ENCODE measurements around the gene IP6K3. TPM values are rescaled to one million over a fixed set of nuclear protein-coding genes. Genes with fewer than 3 reads are reported as not detected.

Gene IP6K3
- total RNA-seq, 2 donors from 2014 or later: 2.5 to 3.1 TPM

DNA sequence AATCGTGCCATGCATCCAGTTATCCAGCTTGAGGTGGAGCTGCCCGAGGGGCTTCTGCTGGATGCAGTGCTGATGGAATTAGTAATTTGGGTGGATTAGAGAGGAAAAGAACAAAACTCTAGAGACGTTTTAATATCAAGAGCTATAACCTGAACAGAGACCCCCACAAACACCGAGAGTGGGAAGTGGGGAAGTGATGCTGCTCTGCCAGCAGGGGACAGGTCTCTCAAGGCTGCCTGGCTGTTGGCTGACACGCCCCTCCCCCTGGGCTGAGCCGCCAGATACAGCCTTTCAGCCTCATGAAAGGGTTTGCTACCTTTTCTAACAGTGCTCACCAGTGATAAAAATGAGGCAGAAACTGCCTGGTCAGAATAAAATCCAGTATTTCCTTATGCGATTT, 32.6 kb upstream of the IP6K3 start:
- no peak for DNase-seq (ENCODE audit: low spot score)
- Histone ChIP-seq H3K4me1 (replicated peaks) (no peaks in the 10 kb centered on the region), H3K9me3 (no peaks in the 10 kb centered on the region), H3K36me3 (peaks cover 33 to 71% of the 10 kb centered on the region in 2 donors), H3K27me3 (replicated peaks; ENCODE audit: insufficient read depth) (no peaks in the 10 kb centered on the region), H3K27ac (no peak overlapping the region), H3K4me3 (no peak overlapping the region)
- WGBS: 84% methylated on average over 7 of the region's 7 CpGs
- intact Hi-C loops (cut with DNase I): no loop called here
- no peak for TF ChIP-seq POLR2A (IDR thresholded peaks at IDR 0.05)
- no peak for TF ChIP-seq POLR2AphosphoS5 (IDR thresholded peaks at IDR 0.05)
- TF ChIP-seq, protein P1, sequence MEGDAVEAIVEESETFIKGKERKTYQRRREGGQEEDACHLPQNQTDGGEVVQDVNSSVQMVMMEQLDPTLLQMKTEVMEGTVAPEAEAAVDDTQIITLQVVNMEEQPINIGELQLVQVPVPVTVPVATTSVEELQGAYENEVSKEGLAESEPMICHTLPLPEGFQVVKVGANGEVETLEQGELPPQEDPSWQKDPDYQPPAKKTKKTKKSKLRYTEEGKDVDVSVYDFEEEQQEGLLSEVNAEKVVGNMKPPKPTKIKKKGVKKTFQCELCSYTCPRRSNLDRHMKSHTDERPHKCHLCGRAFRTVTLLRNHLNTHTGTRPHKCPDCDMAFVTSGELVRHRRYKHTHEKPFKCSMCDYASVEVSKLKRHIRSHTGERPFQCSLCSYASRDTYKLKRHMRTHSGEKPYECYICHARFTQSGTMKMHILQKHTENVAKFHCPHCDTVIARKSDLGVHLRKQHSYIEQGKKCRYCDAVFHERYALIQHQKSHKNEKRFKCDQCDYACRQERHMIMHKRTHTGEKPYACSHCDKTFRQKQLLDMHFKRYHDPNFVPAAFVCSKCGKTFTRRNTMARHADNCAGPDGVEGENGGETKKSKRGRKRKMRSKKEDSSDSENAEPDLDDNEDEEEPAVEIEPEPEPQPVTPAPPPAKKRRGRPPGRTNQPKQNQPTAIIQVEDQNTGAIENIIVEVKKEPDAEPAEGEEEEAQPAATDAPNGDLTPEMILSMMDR (IDR thresholded peaks at IDR 0.05): no peak

DNA sequence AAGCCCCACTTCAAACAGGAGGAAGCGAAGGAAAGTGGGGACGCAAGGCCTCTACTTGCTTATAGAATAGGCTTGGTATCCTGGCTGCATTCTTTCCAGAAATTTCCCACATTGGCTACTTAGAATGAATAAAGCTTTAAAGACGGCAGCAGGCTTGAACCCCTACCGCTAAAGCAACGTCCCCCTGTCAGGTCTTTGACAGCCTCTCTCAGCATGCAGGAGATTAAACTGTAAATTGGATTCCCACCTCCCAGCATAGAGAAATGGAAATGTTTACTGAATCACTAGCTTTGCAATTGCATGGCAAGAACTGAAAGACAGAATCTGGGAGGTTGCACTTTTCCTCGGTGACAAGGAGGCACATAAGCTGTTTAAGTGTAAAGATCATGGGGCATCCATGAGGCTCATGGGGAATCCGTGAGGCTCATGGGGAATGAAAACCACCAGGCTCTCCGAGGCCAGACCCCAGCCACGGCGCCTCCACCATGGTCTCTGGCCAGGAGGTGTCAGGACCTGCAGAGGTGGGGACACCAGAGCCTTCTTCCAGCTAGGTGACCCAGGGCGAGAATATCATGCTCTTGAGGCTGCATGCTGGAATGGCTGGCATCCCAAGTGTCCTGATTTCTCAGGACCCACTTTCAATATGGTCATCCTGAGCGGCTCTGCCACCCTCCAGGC, 31.9 kb upstream of the IP6K3 start:
- TF ChIP-seq POLR2A (IDR thresholded peaks at IDR 0.05) (no peak), POLR2AphosphoS5 (IDR thresholded peaks at IDR 0.05) (no peak)
- TF ChIP-seq, protein P1 (IDR thresholded peaks at IDR 0.05): no peak
- WGBS: 90% methylated on average over 12 of the region's 12 CpGs
- Histone ChIP-seq H3K27ac (no peak overlapping the region), H3K4me3 (no peak overlapping the region), H3K4me1 (replicated peaks) (no peaks in the 10 kb centered on the region), H3K27me3 (replicated peaks; ENCODE audit: insufficient read depth) (no peaks in the 10 kb centered on the region), H3K9me3 (no peaks in the 10 kb centered on the region), H3K36me3 (peaks cover 33 to 68% of the 10 kb centered on the region in 2 donors)
- intact Hi-C loops (cut with DNase I): no loop called here
- no peak for DNase-seq (ENCODE audit: low spot score)

DNA sequence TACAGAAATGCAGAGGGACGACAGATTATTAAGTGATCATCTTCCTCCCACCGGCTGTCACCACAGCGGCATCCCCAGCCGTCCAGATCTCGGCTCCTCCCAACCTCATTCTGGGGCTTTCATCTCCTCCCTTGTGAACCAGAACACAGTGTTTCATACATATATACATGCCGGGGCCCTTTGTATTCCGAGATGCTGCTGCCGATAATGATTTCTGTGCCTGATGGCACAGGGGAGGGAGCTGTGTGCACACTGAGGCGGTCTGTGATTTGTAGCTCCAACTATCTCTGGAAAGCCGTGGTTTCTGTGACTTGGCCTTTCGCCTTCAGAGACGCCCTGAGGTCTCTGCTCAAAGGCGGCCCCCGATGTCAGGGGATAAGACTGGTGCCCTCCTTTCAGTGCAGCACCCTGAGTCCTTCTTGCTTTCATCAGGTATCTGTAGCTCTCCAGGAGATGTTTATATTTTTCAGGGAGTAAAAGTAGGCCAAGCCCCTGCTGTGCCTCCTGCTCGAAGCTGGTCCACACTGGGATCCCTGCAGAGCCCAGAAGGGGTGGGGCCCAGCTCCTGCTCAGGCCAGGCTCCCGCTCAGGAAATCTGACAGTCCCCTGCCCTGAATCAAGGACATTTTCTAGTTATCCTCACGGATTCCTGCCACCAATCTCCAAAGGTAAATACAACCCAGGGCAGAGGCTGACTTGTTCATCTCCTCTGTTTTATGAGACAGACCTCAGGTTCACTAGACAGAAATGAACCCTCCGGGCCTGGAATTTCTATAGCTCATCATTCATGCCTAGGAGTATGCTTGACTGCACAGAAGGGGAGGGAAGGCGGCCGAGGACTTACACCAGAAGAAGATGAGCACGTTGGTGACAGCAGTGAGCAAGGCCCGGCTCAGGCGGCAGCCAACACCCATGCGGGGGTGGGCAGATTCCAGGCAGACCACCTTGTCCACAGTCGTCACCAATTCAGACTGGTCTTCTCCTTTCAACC, 31.0 kb upstream of the IP6K3 start:
- TF ChIP-seq, protein P1 (IDR thresholded peaks at IDR 0.05): no peak
- TF ChIP-seq POLR2AphosphoS5 (IDR thresholded peaks at IDR 0.05) (no peak), POLR2A (IDR thresholded peaks at IDR 0.05) (no peak)
- intact Hi-C loops (cut with DNase I): no loop called here
- H3K4me1 ChIP-seq (replicated peaks): peaks cover 3% of the 10 kb centered on the region
- H3K36me3 ChIP-seq: peaks cover 33 to 67% of the 10 kb centered on the region in 2 donors
- WGBS: 85% methylated on average over 25 of the region's 25 CpGs
- H3K4me3 ChIP-seq: no peak overlapping the region
- H3K9me3 ChIP-seq: no peaks in the 10 kb centered on the region
- DNase-seq (ENCODE audit: low spot score): no peak
- no peak overlapping the region for H3K27ac ChIP-seq
- no peaks in the 10 kb centered on the region for H3K27me3 ChIP-seq (replicated peaks; ENCODE audit: insufficient read depth)

DNA sequence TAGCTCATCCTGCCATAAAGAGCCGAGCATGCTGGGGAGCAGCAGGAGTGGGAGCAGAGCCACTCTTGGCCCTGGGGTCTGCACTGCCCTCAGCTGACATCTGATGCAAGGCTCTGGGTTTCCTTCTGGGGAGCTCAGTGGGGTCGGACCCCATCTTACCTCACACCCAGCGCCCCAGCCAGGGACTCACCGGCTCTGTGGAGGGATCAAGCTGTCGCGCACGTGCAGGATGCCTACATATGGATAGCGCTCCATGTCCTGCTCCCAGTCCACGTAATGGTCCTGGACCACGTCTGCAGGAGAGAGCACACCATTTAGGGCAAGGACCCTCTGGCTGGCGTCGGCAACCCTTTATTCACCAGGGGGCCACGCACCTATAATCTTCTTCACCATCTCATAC, 30.1 kb upstream of the IP6K3 start:
- H3K9me3 ChIP-seq: no peaks in the 10 kb centered on the region
- H3K4me3 ChIP-seq: no peak overlapping the region
- H3K27me3 ChIP-seq (replicated peaks; ENCODE audit: insufficient read depth): no peaks in the 10 kb centered on the region
- WGBS: 83% methylated on average over 13 of the region's 13 CpGs
- no peak overlapping the region for H3K27ac ChIP-seq
- DNase-seq (ENCODE audit: low spot score): no peak
- H3K36me3 ChIP-seq: peaks cover 33 to 67% of the 10 kb centered on the region in 2 donors
- intact Hi-C loops (cut with DNase I): no loop called here
- H3K4me1 ChIP-seq (replicated peaks): peaks cover 12% of the 10 kb centered on the region
- no peak for TF ChIP-seq POLR2AphosphoS5 (IDR thresholded peaks at IDR 0.05)
- no peak for TF ChIP-seq POLR2A (IDR thresholded peaks at IDR 0.05)
- TF ChIP-seq, protein P1 (IDR thresholded peaks at IDR 0.05): no peak
